Measurements from ENCODE around the gene KAT7.

Gene KAT7

GRCh38 chr17:49854126-49854525 is 65.6 kb downstream of the KAT7 start:
- Histone ChIP-seq H3K27ac (ENCODE audit: low read depth, low read length) (no peak overlapping the region), H3K79me2 (ENCODE audit: control insufficient read depth, insufficient read depth, low read length, unreplicated experiment) (no peaks in the 10 kb centered on the region), H2AFZ (ENCODE audit: low read length, unreplicated experiment) (no peak overlapping the region), H3K36me3 (ENCODE audit: insufficient read depth, low read length) (no peaks in the 10 kb centered on the region), H3K27me3 (ENCODE audit: insufficient read depth, low read length) (no peaks in the 10 kb centered on the region), H3K4me1 (ENCODE audit: control insufficient read depth, insufficient read depth, low read length, unreplicated experiment) (no peaks in the 10 kb centered on the region), H3K4me3 (ENCODE audit: low read depth, low read length) (no peak overlapping the region)

- H2AFZ ChIP-seq (ENCODE audit: low read length, unreplicated experiment): no peak overlapping the region
- peaks cover 3% of the 10 kb centered on the region for H3K4me1 ChIP-seq (ENCODE audit: control insufficient read depth, insufficient read depth, low read length, unreplicated experiment)
- H3K4me3 ChIP-seq (ENCODE audit: low read depth, low read length): no peak overlapping the region
- no peaks in the 10 kb centered on the region for H3K27me3 ChIP-seq (ENCODE audit: insufficient read depth, low read length)
- no peak overlapping the region for H3K27ac ChIP-seq (ENCODE audit: low read depth, low read length)
- H3K79me2 ChIP-seq (ENCODE audit: control insufficient read depth, insufficient read depth, low read length, unreplicated experiment): no peaks in the 10 kb centered on the region
- H3K36me3 ChIP-seq (ENCODE audit: insufficient read depth, low read length): no peaks in the 10 kb centered on the region
These were observed 70.3 kb downstream of the KAT7 start for GRCh38 chr17:49858796-49859195.

- Histone ChIP-seq H3K4me1 (ENCODE audit: control insufficient read depth, insufficient read depth, low read length, unreplicated experiment) (peaks cover 3% of the 10 kb centered on the region), H3K4me3 (ENCODE audit: low read depth, low read length) (no peak overlapping the region), H3K27me3 (ENCODE audit: insufficient read depth, low read length) (no peaks in the 10 kb centered on the region), H3K27ac (ENCODE audit: low read depth, low read length) (no peak overlapping the region), H2AFZ (ENCODE audit: low read length, unreplicated experiment) (no peak overlapping the region), H3K79me2 (ENCODE audit: control insufficient read depth, insufficient read depth, low read length, unreplicated experiment) (no peaks in the 10 kb centered on the region), H3K36me3 (ENCODE audit: insufficient read depth, low read length) (no peaks in the 10 kb centered on the region)
These were observed 71.8 kb downstream of the KAT7 start for GRCh38 chr17:49859991-49860953.

GRCh38 chr17:49861150-49861884 is 72.8 kb downstream of the KAT7 start:
- H3K79me2 ChIP-seq (ENCODE audit: control insufficient read depth, insufficient read depth, low read length, unreplicated experiment): no peaks in the 10 kb centered on the region
- peaks cover 3% of the 10 kb centered on the region for H3K4me1 ChIP-seq (ENCODE audit: control insufficient read depth, insufficient read depth, low read length, unreplicated experiment)
- no peak overlapping the region for H3K27ac ChIP-seq (ENCODE audit: low read depth, low read length)
- no peaks in the 10 kb centered on the region for H3K36me3 ChIP-seq (ENCODE audit: insufficient read depth, low read length)
- no peak overlapping the region for H2AFZ ChIP-seq (ENCODE audit: low read length, unreplicated experiment)
- H3K27me3 ChIP-seq (ENCODE audit: insufficient read depth, low read length): no peaks in the 10 kb centered on the region
- no peak overlapping the region for H3K4me3 ChIP-seq (ENCODE audit: low read depth, low read length)

- H3K36me3 ChIP-seq (ENCODE audit: insufficient read depth, low read length): no peaks in the 10 kb centered on the region
- no peak overlapping the region for H3K4me3 ChIP-seq (ENCODE audit: low read depth, low read length)
- H3K79me2 ChIP-seq (ENCODE audit: control insufficient read depth, insufficient read depth, low read length, unreplicated experiment): no peaks in the 10 kb centered on the region
- no peaks in the 10 kb centered on the region for H3K27me3 ChIP-seq (ENCODE audit: insufficient read depth, low read length)
- no peak overlapping the region for H3K27ac ChIP-seq (ENCODE audit: low read depth, low read length)
- H2AFZ ChIP-seq (ENCODE audit: low read length, unreplicated experiment): no peak overlapping the region
- H3K4me1 ChIP-seq (ENCODE audit: control insufficient read depth, insufficient read depth, low read length, unreplicated experiment): peaks cover 3% of the 10 kb centered on the region
These were observed 74.4 kb downstream of the KAT7 start for GRCh38 chr17:49862781-49863331.

GRCh38 chr17:49866019-49866380 is 77.5 kb downstream of the KAT7 start:
- Histone ChIP-seq H3K79me2 (ENCODE audit: control insufficient read depth, insufficient read depth, low read length, unreplicated experiment) (no peaks in the 10 kb centered on the region), H3K4me3 (ENCODE audit: low read depth, low read length) (no peak overlapping the region), H3K27me3 (ENCODE audit: insufficient read depth, low read length) (no peaks in the 10 kb centered on the region), H3K27ac (ENCODE audit: low read depth, low read length) (no peak overlapping the region), H2AFZ (ENCODE audit: low read length, unreplicated experiment) (no peak overlapping the region), H3K36me3 (ENCODE audit: insufficient read depth, low read length) (no peaks in the 10 kb centered on the region), H3K4me1 (ENCODE audit: control insufficient read depth, insufficient read depth, low read length, unreplicated experiment) (no peaks in the 10 kb centered on the region)

- no peak overlapping the region for H3K4me3 ChIP-seq (ENCODE audit: low read depth, low read length)
These were observed 78.5 kb downstream of the KAT7 start for GRCh38 chr17:49866882-49867413.

GRCh38 chr17:49869038-49869374 is 80.5 kb downstream of the KAT7 start:
- Histone ChIP-seq H3K4me3 (ENCODE audit: low read depth, low read length) (no peak overlapping the region), H3K79me2 (ENCODE audit: control insufficient read depth, insufficient read depth, low read length, unreplicated experiment) (no peaks in the 10 kb centered on the region), H3K27me3 (ENCODE audit: insufficient read depth, low read length) (no peaks in the 10 kb centered on the region), H3K4me1 (ENCODE audit: control insufficient read depth, insufficient read depth, low read length, unreplicated experiment) (no peaks in the 10 kb centered on the region), H3K27ac (ENCODE audit: low read depth, low read length) (no peak overlapping the region), H3K36me3 (ENCODE audit: insufficient read depth, low read length) (no peaks in the 10 kb centered on the region), H2AFZ (ENCODE audit: low read length, unreplicated experiment) (no peak overlapping the region)

More at GRCh38 chr17:49866882-49867413, 78.5 kb downstream of the KAT7 start:
- H3K79me2 ChIP-seq (ENCODE audit: control insufficient read depth, insufficient read depth, low read length, unreplicated experiment): no peaks in the 10 kb centered on the region
- H3K27ac ChIP-seq (ENCODE audit: low read depth, low read length): no peak overlapping the region
- no peak overlapping the region for H2AFZ ChIP-seq (ENCODE audit: low read length, unreplicated experiment)
- no peaks in the 10 kb centered on the region for H3K27me3 ChIP-seq (ENCODE audit: insufficient read depth, low read length)
- no peaks in the 10 kb centered on the region for H3K36me3 ChIP-seq (ENCODE audit: insufficient read depth, low read length)
- H3K4me1 ChIP-seq (ENCODE audit: control insufficient read depth, insufficient read depth, low read length, unreplicated experiment): no peaks in the 10 kb centered on the region

GRCh38 chr17:49870298-49870697 is 81.8 kb downstream of the KAT7 start:
- Histone ChIP-seq H3K4me1 (ENCODE audit: control insufficient read depth, insufficient read depth, low read length, unreplicated experiment) (no peaks in the 10 kb centered on the region), H3K27me3 (ENCODE audit: insufficient read depth, low read length) (no peaks in the 10 kb centered on the region), H2AFZ (ENCODE audit: low read length, unreplicated experiment) (no peak overlapping the region), H3K79me2 (ENCODE audit: control insufficient read depth, insufficient read depth, low read length, unreplicated experiment) (no peaks in the 10 kb centered on the region), H3K36me3 (ENCODE audit: insufficient read depth, low read length) (no peaks in the 10 kb centered on the region), H3K4me3 (ENCODE audit: low read depth, low read length) (no peak overlapping the region), H3K27ac (ENCODE audit: low read depth, low read length) (no peak overlapping the region)

GRCh38 chr17:49871211-49871610 is 82.7 kb downstream of the KAT7 start:
- Histone ChIP-seq H3K4me3 (ENCODE audit: low read depth, low read length) (no peak overlapping the region), H3K27ac (ENCODE audit: low read depth, low read length) (no peak overlapping the region), H3K36me3 (ENCODE audit: insufficient read depth, low read length) (no peaks in the 10 kb centered on the region), H3K4me1 (ENCODE audit: control insufficient read depth, insufficient read depth, low read length, unreplicated experiment) (no peaks in the 10 kb centered on the region), H2AFZ (ENCODE audit: low read length, unreplicated experiment) (no peak overlapping the region), H3K27me3 (ENCODE audit: insufficient read depth, low read length) (no peaks in the 10 kb centered on the region), H3K79me2 (ENCODE audit: control insufficient read depth, insufficient read depth, low read length, unreplicated experiment) (no peaks in the 10 kb centered on the region)
